HepG2 (cell line): Measurements from ENCODE around the gene ANKS1B. TPM values are rescaled to one million over a fixed set of nuclear protein-coding genes. Genes with fewer than 3 reads are reported as not detected.

Experiments
- CSRNP2 ChIP-seq: sonication (generic); formaldehyde crosslinking; conservative IDR thresholded peaks from 2 replicates; pipeline ENCODE4 v1.8.0; 2022; ENCODE audit warnings: low read depth, missing genetic modification reagents
- DRAP1 ChIP-seq: IDR thresholded peaks from 2 replicates; pipeline ENCODE4 v1.6.1; 2016; ENCODE audit warnings: missing genetic modification reagents, missing compliant biosample characterization
- ELK4 ChIP-seq: sonication (generic); formaldehyde crosslinking; IDR thresholded peaks from 2 replicates; pipeline ENCODE4 v1.9.0; 2021; ENCODE audit warnings: missing genetic modification reagents, borderline replicate concordance
- KDM2A ChIP-seq: sonication (generic); formaldehyde crosslinking; IDR thresholded peaks from 2 replicates; pipeline ENCODE4 v1.4.0; 2020; ENCODE audit warnings: low read depth, missing genetic modification reagents, borderline replicate concordance
- PAF1 ChIP-seq: IDR thresholded peaks from 2 replicates; pipeline ENCODE4 v1.6.1; 2016; ENCODE audit warnings: missing genetic modification reagents, missing compliant biosample characterization
- RELA ChIP-seq: sonication (generic); formaldehyde crosslinking; IDR thresholded peaks from 2 replicates; pipeline ENCODE4 v1.4.0; 2020; ENCODE audit warnings: missing genetic modification reagents
- TCF7 ChIP-seq: sonication (generic); IDR thresholded peaks from 2 replicates; pipeline ENCODE4 v1.6.1; 2016; ENCODE audit warnings: antibody characterized with exemption, low read depth
- ZNF230 ChIP-seq: sonication (generic); formaldehyde crosslinking; IDR thresholded peaks from 2 replicates; pipeline ENCODE4 v1.4.0; 2020; ENCODE audit warnings: mild to moderate bottlenecking, missing genetic modification reagents
- ZNF318 ChIP-seq: sonication (generic); formaldehyde crosslinking; IDR thresholded peaks from 2 replicates; pipeline ENCODE4 v1.4.0; 2020; ENCODE audit warnings: mild to moderate bottlenecking, missing genetic modification reagents
- polyA plus RNA-seq, 8 experiments: library from polyadenylated mRNA; depleted of rRNA in 3 of 8; stranded (reverse) in 7 of 8; unstranded in 1 of 8; fragments of >200 nt; fragmentation: Illumina TruSeq in 4 of 8; extraction: Trizol in 4 of 8; gene quantifications; 2 replicates each; pipeline versions ENCODE4 v1.2.1 to v1.2.3, GENCODE V29; 2011 to 2016; ENCODE audit warnings: low read depth in 4 of 8, missing spikeins in 1 of 8, mixed read lengths in 1 of 8; ENCODE audit not compliant: insufficient read depth in 1 of 8
- total RNA-seq, 5 experiments: library from RNA; depleted of rRNA; stranded (reverse); fragments of >200 nt; fragmentation: Illumina TruSeq; extraction: Trizol; gene quantifications; 2 replicates each; pipeline ENCODE4 v1.2.3, GENCODE V29; 2016; ENCODE audit warnings: low read depth in 1 of 5

ANKS1B gene
- total and polyA plus RNA-seq, 2 of the 13 experiments (the other 11 are each of a cell fraction or from before 2014, with no cell fraction given), result 0.15 TPM; not detected in 1

GRCh38 chr12:99700032-99700431, 284.7 kb downstream of the ANKS1B start (continued):
- no peak for TF ChIP-seq DRAP1 (CRISPR knock-in tag)
- no peak for TF ChIP-seq KDM2A (CRISPR knock-in tag)
- TF ChIP-seq RELA (CRISPR knock-in tag), result no peak
- TF ChIP-seq TCF7, result no peak
- no peak for TF ChIP-seq ELK4 (CRISPR knock-in tag)
- TF ChIP-seq CSRNP2 (CRISPR knock-in tag), result no peak
- TF ChIP-seq ZNF318, result no peak
- no peak for TF ChIP-seq ZNF230 (CRISPR knock-in tag)
- no peak for TF ChIP-seq PAF1 (CRISPR knock-in tag)
